Activated naive CD4-positive, alpha-beta T cell treated with anti-CD3 and anti-CD28 coated beads, Interleukin-2, amount 50 U/mL, for 72 hours (primary cell): ENCODE data around the gene KNSTRN. TPM values are rescaled to one million over a fixed set of nuclear protein-coding genes. Genes with fewer than 3 reads are reported as not detected.
A peak's percentile ranks its signal among the peaks of the same experiment; 100 is the strongest.

Experiments used
- ATAC-seq, 2 donors: fragments of 150-1000 bp; cut with Tn5 transposase; 2 replicates each; pipeline ENCODE4 v1.10.0; 2021; ENCODE audit warnings: mild to moderate bottlenecking in 2 of 2, moderate library complexity in 2 of 2
- DNase-seq, 2 donors: peaks; one replicate each; pipeline ENCODE4 v3.0.0; 2021 to 2022; ENCODE audit warnings: low spot score in 2 of 2
- H3K27ac Mint-ChIP-seq, 2 donors: one replicate each; pipeline ENCODE4 v1.8.0; 2022; ENCODE audit warnings: mild to moderate bottlenecking in 2 of 2, mixed read lengths in 2 of 2
- H3K36me3 Mint-ChIP-seq, 2 donors: one replicate each; pipeline ENCODE4 v1.8.0; 2022; ENCODE audit warnings: mixed read lengths in 2 of 2
- H3K9me3 Mint-ChIP-seq, 2 donors: one replicate each; pipeline ENCODE4 v1.8.0; 2022; ENCODE audit warnings: mixed read lengths in 2 of 2
- total RNA-seq, 2 donors: library from RNA; stranded (reverse); gene quantifications; one replicate each; pipeline ENCODE4 v1.2.3, GENCODE V29; 2022

KNSTRN gene
- total RNA-seq, 2 donors from 2014 or later, result 48.6 to 96.4 TPM

DNA sequence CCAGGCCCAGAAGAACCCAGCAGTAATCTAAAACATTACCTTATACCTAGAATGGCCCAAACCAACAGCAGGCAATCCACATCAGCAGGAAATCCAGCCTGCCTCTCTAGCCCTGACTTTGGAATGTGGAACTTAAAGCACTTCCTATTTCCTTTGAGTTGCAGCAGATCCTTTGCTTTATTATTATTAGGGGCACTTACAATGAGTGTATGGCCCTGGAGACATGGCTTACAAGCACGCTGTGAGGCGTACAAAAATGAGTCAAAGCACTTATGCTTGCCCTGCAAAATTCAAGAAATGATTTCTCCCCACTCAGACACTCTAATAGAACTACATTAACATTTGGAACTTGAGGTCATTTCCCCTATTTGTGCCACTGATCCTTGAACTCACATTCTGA is 9.5 kb upstream of the KNSTRN start:
- Mint-ChIP-seq H3K27ac (no peak overlapping the region), H3K36me3 (no peaks in the 10 kb centered on the region), H3K9me3 (no peaks in the 10 kb centered on the region)
- ATAC-seq (no peak), DNase-seq (no peak)

DNA sequence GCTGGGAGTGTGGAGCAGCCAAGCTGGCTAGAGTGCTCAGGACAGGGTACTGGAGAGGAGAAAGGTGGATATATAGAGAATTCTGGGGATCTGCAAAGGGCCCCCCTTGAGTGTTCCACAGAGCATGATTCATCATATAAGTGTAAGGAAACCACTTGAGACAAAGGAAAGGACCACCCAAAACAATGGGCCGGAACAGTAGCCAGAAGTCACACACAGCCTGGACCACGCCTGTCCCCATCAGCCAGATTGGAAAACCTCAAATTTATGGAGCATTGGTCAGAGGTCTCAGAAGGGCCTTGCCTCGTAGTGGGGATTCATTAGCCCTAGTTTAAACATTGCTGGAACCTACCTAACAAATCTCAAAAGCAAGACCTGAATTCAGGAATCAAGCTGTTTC is 4.9 kb upstream of the KNSTRN start:
- H3K9me3 Mint-ChIP-seq, result no peaks in the 10 kb centered on the region
- ATAC-seq (no peak), DNase-seq (no peak)
- H3K27ac Mint-ChIP-seq, result no peak overlapping the region
- peaks cover 2 to 3% of the 10 kb centered on the region in 2 donors for H3K36me3 Mint-ChIP-seq

- peaks cover 17 to 20% of the 10 kb centered on the region in 2 donors for H3K36me3 Mint-ChIP-seq
- DNase-seq (no peak), ATAC-seq (no peak)
- H3K9me3 Mint-ChIP-seq, result no peaks in the 10 kb centered on the region
- no peak overlapping the region for H3K27ac Mint-ChIP-seq
These were observed 3.1 kb upstream of the KNSTRN start for GRCh38 chr15:40379374-40379773.

DNA sequence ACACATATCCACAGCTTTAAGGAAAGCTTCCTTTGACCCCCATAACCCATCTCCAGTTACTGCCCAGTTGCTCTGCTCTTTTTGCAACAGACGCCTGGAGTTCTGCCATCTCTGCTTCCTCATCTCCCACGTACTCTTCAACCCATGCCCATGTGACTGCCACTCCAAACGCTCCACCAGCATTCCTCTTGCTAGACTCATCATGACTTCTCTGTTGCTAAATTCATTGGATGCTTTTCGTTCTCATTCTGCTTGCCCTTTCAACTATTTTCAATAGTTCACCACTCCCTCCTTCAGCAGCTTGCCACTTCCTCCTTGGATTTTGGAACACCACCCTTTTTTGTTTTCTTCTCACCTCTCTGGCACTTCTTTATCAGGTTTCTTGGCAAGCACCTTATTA is 2.7 kb upstream of the KNSTRN start:
- peaks cover 21 to 22% of the 10 kb centered on the region in 2 donors for H3K36me3 Mint-ChIP-seq
- no peak for DNase-seq
- ATAC-seq, result no peak
- H3K27ac Mint-ChIP-seq, result no peak overlapping the region
- H3K9me3 Mint-ChIP-seq, result no peaks in the 10 kb centered on the region

DNA sequence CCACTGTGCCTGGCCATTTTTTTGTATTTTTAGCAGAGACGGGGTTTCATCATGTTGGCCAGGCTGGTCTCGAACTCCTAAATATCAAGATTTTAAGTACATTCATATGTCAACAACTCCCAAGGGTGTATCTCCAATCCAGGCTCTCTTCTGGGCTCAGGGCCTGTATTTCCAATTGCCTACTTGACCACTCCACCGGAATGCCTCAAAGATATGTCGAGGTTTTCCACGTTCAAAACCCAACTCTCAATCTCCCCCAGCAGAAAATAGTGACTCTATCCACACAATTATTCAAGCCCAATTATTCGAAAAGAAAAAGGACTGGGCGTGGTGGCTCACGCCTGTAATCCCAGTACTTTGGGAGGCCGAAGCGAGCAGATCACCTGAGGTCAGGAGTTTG is 1.9 kb upstream of the KNSTRN start:
- H3K36me3 Mint-ChIP-seq, result peaks cover 21 to 28% of the 10 kb centered on the region in 2 donors
- DNase-seq (no peak), ATAC-seq (no peak)
- no peaks in the 10 kb centered on the region for H3K9me3 Mint-ChIP-seq
- no peak overlapping the region for H3K27ac Mint-ChIP-seq

GRCh38 chr15:40381818-40382529 is 547 bp upstream of the KNSTRN start:
- Mint-ChIP-seq H3K36me3 (peaks cover 28 to 30% of the 10 kb centered on the region in 2 donors), H3K9me3 (no peaks in the 10 kb centered on the region), H3K27ac (peak overlapping the region in 1 of 2 donors; percentile 93)
- ATAC-seq (no peak), DNase-seq (no peak)

DNA sequence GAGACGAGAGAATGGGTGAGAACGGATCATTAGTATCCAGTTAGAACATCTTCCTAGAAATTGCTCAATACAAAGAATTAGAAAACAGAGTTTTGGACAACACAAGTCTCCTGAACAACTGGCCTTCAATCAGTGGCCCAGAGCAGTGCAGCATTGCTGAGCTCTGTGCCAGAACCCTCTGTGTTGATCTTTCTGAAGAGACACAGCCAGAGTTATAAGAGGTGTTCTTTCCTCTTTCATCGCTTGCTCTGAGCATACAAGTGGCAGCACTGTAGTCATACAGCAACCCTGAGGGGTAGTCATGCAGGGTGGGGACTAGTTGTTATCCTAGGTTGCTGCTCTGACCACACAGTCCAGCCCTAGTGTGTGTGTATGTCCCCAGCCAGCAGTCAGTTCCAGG is 4.0 kb downstream of the KNSTRN start:
- no peak for DNase-seq
- Mint-ChIP-seq H3K9me3 (no peaks in the 10 kb centered on the region), H3K27ac (no peak overlapping the region), H3K36me3 (peaks cover 40 to 61% of the 10 kb centered on the region in 2 donors)
- ATAC-seq, result no peak

GRCh38 chr15:40388941-40389823 is 6.7 kb downstream of the KNSTRN start:
- ATAC-seq, result no peak
- no peak for DNase-seq
- Mint-ChIP-seq H3K27ac (no peak overlapping the region), H3K9me3 (no peaks in the 10 kb centered on the region), H3K36me3 (peaks cover 24 to 61% of the 10 kb centered on the region in 2 donors)

DNA sequence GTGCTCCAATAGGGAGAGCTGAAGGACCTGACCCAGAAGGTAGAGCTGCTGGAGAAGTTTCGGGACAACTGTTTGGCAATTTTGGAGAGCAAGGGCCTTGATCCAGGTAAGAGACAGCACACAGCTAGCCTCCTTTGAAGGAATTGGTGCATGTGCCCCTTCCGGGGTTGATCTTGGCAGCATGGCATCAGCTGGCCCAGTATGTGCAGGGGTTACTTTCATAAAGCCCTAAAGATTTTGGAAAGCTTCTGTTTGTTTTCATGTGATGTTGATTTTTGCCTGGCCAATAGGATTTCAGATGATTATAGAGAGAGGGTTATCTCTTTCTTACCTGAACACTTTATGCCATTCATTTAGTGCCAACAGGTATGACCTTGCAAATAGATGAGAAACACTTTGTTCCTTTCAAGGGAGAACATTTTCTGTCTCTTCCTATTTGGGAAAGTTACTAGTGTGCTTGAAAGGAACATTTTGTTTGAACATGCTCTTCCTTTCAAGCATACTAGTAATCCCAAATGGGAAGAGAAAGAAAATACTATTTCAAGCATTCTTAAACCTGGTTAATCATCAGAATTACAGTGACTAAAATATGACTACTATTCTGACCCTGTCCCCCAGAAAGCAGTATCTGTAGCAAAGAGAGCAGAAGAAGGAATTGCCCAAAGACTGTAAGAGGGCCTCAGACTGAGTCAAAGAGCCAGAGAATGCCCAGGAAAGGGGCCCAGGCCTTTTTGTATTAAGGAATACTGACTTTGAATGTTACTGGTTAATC is 7.5 kb downstream of the KNSTRN start:
- Mint-ChIP-seq H3K9me3 (no peaks in the 10 kb centered on the region), H3K36me3 (peaks cover 19 to 55% of the 10 kb centered on the region in 2 donors), H3K27ac (no peak overlapping the region)
- ATAC-seq (no peak), DNase-seq (no peak)

- DNase-seq, result no peak
- ATAC-seq, result no peak
- Mint-ChIP-seq H3K27ac (peak overlapping the region in 1 of 2 donors; percentile 88), H3K36me3 (peaks cover 4 to 36% of the 10 kb centered on the region in 2 donors), H3K9me3 (no peaks in the 10 kb centered on the region)
These were observed 10.7 kb downstream of the KNSTRN start for GRCh38 chr15:40392986-40393948.

DNA sequence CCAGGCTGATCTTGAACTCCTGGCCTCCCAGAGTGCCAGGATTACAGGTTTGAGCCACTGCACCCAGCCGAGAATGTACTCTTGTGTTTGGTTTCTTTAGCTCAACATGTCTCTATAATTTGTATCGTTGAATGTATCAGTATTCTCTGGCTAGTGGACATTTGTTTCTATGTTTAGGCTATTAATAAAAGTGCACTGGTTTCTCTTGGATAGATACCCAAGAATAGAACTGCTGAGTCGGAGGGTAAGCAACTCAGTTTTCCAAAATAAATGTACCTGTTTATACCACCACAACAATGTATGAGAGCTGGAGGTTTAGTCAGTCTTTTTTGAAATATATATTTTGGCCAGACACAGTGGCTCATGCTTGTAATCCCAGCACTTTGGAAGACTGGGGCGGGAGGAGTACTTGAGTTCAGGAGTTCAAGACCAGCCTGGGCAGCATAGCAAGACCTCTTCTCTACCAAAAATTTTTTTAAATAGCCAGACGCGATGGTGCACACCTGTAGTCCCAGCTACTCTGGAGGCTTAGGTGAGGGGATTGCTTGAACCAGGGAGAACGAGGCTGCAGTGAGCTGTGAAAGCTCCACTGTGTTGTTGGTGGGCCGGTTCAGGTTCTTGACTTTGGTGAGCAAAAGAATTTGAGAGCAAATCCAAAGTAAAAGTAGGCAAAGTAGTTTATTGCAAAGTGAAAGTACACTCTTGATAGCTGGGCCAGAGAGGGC is 15.3 kb downstream of the KNSTRN start:
- DNase-seq (no peak), ATAC-seq (no peak)
- peak overlapping the region in 1 of 2 donors; percentile 79 for H3K27ac Mint-ChIP-seq
- H3K36me3 Mint-ChIP-seq, result peaks cover 0 to 9% of the 10 kb centered on the region in 2 donors
- no peaks in the 10 kb centered on the region for H3K9me3 Mint-ChIP-seq

GRCh38 chr15:40398413-40398873 is 15.9 kb downstream of the KNSTRN start:
- ATAC-seq (peak; percentile 90 to 93), DNase-seq (peak in 1 of 2 donors; percentile 67)
- H3K36me3 Mint-ChIP-seq, result peaks cover 0 to 5% of the 10 kb centered on the region in 2 donors
- no peaks in the 10 kb centered on the region for H3K9me3 Mint-ChIP-seq
- peak overlapping the region in 1 of 2 donors; percentile 79 for H3K27ac Mint-ChIP-seq

DNA sequence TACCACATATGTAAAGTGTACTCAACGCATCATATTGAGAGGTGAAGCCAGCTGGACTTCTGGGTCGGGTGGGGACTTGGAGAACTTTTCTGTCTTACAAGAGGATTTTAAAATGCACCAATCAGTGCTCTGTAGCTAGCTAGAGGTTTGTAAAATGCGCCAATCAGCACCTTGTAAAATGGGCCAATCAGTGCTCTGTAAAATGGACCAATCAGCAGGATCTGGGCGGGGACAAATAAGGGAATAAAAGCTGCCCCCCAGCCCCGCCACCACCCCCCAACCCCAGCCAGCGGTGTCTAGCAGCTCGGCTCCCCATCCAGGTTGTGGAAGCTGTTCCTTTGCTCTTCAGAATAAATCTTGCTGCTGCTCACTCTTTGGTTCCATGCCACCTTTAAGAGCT is 16.8 kb downstream of the KNSTRN start:
- Mint-ChIP-seq H3K27ac (no peak overlapping the region), H3K9me3 (no peaks in the 10 kb centered on the region)
- no peak for ATAC-seq

GRCh38 chr15:40405501-40406381 is 23.2 kb downstream of the KNSTRN start, which contains the start of gene IVD:
Gene IVD, plus strand, starts transcription at chr15:40405795. Its CDS starts 33 bp downstream, at chr15:40405828.
- no peaks in the 10 kb centered on the region for H3K9me3 Mint-ChIP-seq
- peak within 1 kb of the TSS; percentile 75 to 90 for H3K27ac Mint-ChIP-seq
- ATAC-seq, result peak; percentile 96 to 99
- peak; percentile 87 to 91 for DNase-seq
- H3K36me3 Mint-ChIP-seq, result peaks cover 6 to 9% of the 10 kb centered on the region in 2 donors

More for the DNA sequence above, 16.8 kb downstream of the KNSTRN start:
- no peak for DNase-seq
- H3K36me3 Mint-ChIP-seq, result no peaks in the 10 kb centered on the region
